HUES6 (cell line): ENCODE data around the gene NFKB2.

Experiments
- H3K27ac ChIP-seq: 2 replicates; pipeline ENCODE4 v1.7.0; 2013; ENCODE audit warnings: low read depth, mild to moderate bottlenecking, low read length, inconsistent platforms
- H3K27me3 ChIP-seq: 2 replicates; pipeline ENCODE4 v1.6.1; 2013; ENCODE audit warnings: low read length; ENCODE audit not compliant: control insufficient read depth, insufficient read depth
- H3K36me3 ChIP-seq: 2 replicates; pipeline ENCODE4 v1.6.1; 2013; ENCODE audit warnings: low read length; ENCODE audit not compliant: control insufficient read depth, insufficient read depth
- H3K4me1 ChIP-seq: 2 replicates; pipeline ENCODE4 v1.6.1; 2013; ENCODE audit warnings: low read length; ENCODE audit not compliant: control insufficient read depth, insufficient read depth
- H3K4me3 ChIP-seq: 2 replicates; pipeline ENCODE4 v1.5.1; 2013; ENCODE audit warnings: low read depth, low read length
- H3K9ac ChIP-seq: one replicate; pipeline ENCODE4 v1.6.1; 2013; ENCODE audit warnings: mild to moderate bottlenecking, low read length
- H3K9me3 ChIP-seq: 2 replicates; pipeline ENCODE4 v1.6.1; 2013; ENCODE audit warnings: low read depth, low read length; ENCODE audit not compliant: control insufficient read depth, insufficient read depth

NFKB2 gene

DNA sequence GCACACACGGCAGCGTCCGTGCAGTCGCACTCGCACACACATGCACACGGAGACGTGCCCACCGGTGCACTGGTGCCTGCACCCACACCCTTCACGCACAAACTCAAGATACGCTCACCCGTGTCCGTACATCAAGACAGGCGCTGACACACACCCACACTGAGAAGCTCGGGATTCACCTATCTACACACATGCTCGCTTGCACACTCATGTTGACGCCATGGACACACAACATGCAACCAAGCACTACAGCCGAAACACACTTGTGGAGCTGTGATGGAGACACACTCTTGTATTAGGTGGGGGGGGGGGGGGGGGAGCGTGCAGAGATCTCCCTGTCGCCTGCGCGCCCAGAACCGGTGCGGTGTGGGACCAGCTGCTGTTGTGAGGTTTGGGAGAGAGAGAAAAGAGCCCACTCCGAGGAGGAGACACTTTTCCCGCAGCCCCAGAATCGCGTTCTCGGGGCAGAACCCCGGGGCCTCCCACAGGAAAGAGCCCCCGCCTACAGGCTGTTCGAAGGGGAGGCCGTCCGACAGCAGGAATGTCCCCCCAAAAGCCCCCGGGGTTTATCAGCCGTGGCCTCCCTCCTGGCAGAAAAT is 605 bp upstream of the NFKB2 start:
- Histone ChIP-seq H3K9ac (peak overlapping the region; percentile 86), H3K27me3 (peaks cover 25% of the 10 kb centered on the region), H3K4me1 (peaks cover 37% of the 10 kb centered on the region), H3K27ac (no peak overlapping the region; the same call in 1 of the 2 replicates), H3K4me3 (peak overlapping the region; percentile 81), H3K9me3 (no peaks in the 10 kb centered on the region), H3K36me3 (peaks cover 15% of the 10 kb centered on the region; the same call in 1 of the 2 replicates)

DNA sequence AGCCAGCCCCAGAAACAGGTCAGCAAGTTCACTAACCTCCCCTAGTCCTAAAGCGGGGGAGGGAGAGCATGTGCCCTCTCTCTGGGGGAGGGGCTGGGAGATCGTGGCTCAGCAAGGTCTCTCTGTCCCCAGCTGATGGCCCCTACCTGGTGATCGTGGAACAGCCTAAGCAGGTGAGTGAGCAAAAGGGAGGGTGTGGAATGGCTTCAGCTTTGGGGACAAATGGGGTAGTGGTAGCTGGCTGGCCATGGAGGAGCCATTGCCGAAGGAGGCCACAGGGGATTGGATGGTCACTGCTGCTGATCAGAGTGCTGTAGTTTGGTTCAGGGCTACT is 779 bp downstream of the NFKB2 start:
- H3K4me1 ChIP-seq, result peaks cover 42% of the 10 kb centered on the region
- peak overlapping the region; percentile 85 for H3K9ac ChIP-seq
- H3K27me3 ChIP-seq, result peaks cover 29% of the 10 kb centered on the region
- peak overlapping the region; percentile 81 for H3K4me3 ChIP-seq
- H3K27ac ChIP-seq, result no peak overlapping the region
- H3K36me3 ChIP-seq, result peaks cover 23% of the 10 kb centered on the region
- no peaks in the 10 kb centered on the region for H3K9me3 ChIP-seq

DNA sequence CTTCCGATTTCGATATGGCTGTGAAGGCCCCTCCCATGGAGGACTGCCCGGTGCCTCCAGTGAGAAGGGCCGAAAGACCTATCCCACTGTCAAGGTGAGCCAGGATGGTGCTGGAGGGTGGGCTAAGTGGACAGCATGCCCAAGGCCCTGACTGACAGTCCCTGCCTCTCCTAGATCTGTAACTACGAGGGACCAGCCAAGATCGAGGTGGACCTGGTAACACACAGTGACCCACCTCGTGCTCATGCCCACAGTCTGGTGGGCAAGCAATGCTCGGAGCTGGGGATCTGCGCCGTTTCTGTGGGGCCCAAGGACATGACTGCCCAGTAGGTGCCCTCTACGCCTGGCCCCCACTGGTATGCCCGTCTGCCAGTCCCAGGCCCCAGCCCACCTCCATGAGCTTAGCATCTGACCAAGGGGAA is 1.2 kb downstream of the NFKB2 start:
- Histone ChIP-seq H3K36me3 (peaks cover 28% of the 10 kb centered on the region), H3K27me3 (peaks cover 29% of the 10 kb centered on the region), H3K9me3 (no peaks in the 10 kb centered on the region), H3K4me3 (peak overlapping the region; percentile 81), H3K27ac (no peak overlapping the region), H3K4me1 (peaks cover 46% of the 10 kb centered on the region), H3K9ac (peak overlapping the region; percentile 47)

DNA sequence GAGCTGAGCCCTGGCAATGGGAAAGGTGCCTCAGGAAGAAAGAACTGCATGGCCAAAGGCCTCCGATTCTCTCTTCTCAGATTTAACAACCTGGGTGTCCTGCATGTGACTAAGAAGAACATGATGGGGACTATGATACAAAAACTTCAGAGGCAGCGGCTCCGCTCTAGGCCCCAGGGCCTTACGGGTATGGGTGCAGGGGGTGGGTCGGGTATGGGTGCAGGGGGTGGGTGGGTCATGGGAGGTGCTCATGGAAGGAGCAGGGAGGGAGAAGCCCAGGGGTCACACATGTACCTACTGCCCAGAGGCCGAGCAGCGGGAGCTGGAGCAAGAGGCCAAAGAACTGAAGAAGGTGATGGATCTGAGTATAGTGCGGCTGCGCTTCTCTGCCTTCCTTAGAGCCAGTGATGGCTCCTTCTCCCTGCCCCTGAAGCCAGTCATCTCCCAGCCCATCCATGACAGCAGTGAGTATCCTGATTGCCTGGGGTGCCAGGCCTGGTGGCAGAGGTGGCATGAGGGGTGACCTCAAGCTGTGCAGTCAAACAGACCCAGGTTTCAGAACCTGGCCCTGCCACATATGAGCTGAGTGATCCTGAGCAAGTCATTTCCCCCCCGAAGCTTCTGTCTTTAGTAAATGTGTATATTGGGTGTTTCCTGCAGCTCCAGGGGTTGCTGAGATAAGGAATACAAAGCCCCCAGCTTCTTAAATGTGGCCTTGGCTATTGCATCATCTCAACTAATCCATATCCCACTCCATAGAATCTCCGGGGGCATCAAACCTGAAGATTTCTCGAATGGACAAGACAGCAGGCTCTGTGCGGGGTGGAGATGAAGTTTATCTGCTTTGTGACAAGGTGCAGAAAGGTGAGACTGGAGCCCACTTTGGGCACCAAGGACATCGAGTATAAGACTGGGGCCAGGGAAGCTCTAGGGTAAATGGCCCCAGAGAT is 2.0 kb downstream of the NFKB2 start:
- Histone ChIP-seq H3K36me3 (peaks cover 34% of the 10 kb centered on the region), H3K27ac (no peak overlapping the region), H3K4me1 (peaks cover 41% of the 10 kb centered on the region), H3K9ac (no peak overlapping the region), H3K4me3 (no peak overlapping the region), H3K27me3 (peaks cover 24% of the 10 kb centered on the region), H3K9me3 (no peaks in the 10 kb centered on the region)

- Histone ChIP-seq H3K4me1 (peaks cover 35% of the 10 kb centered on the region), H3K36me3 (peaks cover 34% of the 10 kb centered on the region), H3K9me3 (no peaks in the 10 kb centered on the region), H3K9ac (no peak overlapping the region), H3K27ac (no peak overlapping the region), H3K4me3 (peak overlapping the region; percentile 57; the same call in 1 of the 2 replicates), H3K27me3 (peaks cover 17% of the 10 kb centered on the region)
These were observed 2.9 kb downstream of the NFKB2 start for GRCh38 chr10:102398172-102399020.

DNA sequence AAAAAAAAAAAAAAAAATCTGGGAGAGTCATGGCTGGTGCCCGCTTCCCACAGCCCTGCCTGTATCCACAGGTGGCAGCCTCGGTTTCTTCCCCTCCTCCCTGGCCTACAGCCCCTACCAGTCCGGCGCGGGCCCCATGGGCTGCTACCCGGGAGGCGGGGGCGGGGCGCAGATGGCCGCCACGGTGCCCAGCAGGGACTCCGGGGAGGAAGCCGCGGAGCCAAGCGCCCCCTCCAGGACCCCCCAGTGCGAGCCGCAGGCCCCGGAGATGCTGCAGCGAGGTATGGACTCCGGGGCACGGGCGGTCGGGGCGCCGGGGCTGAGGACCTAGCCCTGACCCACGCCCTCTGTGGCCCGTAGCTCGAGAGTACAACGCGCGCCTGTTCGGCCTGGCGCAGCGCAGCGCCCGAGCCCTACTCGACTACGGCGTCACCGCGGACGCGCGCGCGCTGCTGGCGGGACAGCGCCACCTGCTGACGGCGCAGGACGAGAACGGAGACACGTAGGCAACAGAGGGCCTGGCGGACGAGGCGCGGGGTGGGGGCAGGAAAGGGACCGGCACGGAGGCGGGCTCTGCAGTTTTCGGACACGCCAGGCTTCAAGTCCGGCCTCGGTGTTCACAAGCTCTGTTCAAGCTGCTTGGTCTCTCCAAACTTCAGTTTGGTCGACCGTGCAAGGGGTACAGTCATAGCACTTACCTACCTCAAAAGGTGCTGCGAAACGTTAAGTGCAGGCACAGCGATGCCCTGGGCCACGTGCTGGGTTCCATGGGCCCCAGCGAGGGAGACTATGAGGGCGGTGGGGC is 3.9 kb downstream of the NFKB2 start:
- Histone ChIP-seq H3K4me3 (peak overlapping the region; percentile 57), H3K9ac (peak overlapping the region; percentile 38), H3K4me1 (peaks cover 31% of the 10 kb centered on the region), H3K9me3 (no peaks in the 10 kb centered on the region), H3K36me3 (peaks cover 34% of the 10 kb centered on the region), H3K27ac (no peak overlapping the region; the same call in 1 of the 2 replicates), H3K27me3 (peaks cover 14% of the 10 kb centered on the region)

- no peak overlapping the region for H3K9ac ChIP-seq
- peaks cover 27% of the 10 kb centered on the region for H3K4me1 ChIP-seq
- H3K4me3 ChIP-seq, result peak overlapping the region; percentile 57
- peaks cover 8% of the 10 kb centered on the region for H3K27me3 ChIP-seq
- H3K9me3 ChIP-seq, result no peaks in the 10 kb centered on the region
- peaks cover 34% of the 10 kb centered on the region for H3K36me3 ChIP-seq
- H3K27ac ChIP-seq, result no peak overlapping the region
These were observed 4.6 kb downstream of the NFKB2 start for GRCh38 chr10:102400076-102400475.

- no peak overlapping the region for H3K4me3 ChIP-seq
- peaks cover 11% of the 10 kb centered on the region for H3K27me3 ChIP-seq
- no peak overlapping the region for H3K9ac ChIP-seq
- peaks cover 34% of the 10 kb centered on the region for H3K36me3 ChIP-seq
- no peak overlapping the region for H3K27ac ChIP-seq
- H3K9me3 ChIP-seq, result no peaks in the 10 kb centered on the region
- H3K4me1 ChIP-seq, result peaks cover 27% of the 10 kb centered on the region
These were observed 5.3 kb downstream of the NFKB2 start for GRCh38 chr10:102400598-102401341.

GRCh38 chr10:102401342-102401654 is 5.8 kb downstream of the NFKB2 start:
- Histone ChIP-seq H3K27me3 (peaks cover 16% of the 10 kb centered on the region), H3K36me3 (peaks cover 34% of the 10 kb centered on the region), H3K9me3 (no peaks in the 10 kb centered on the region), H3K4me1 (peaks cover 22% of the 10 kb centered on the region), H3K27ac (no peak overlapping the region), H3K9ac (peak overlapping the region; percentile 36), H3K4me3 (no peak overlapping the region)
